ENCODE results near the gene ZNF593OS. TPM values are rescaled to one million over a fixed set of nuclear protein-coding genes. Genes with fewer than 3 reads are reported as not detected.

The ZNF593OS gene
- total and polyA plus RNA-seq, 2 experiments from 2014 or later, result 0.10 to 0.45 TPM

- no peaks in the 10 kb centered on the region for H3K9me3 ChIP-seq (ENCODE audit: low read depth)
- no peaks in the 10 kb centered on the region for H3K36me3 ChIP-seq (replicated peaks; ENCODE audit: insufficient read depth, low read depth)
- no peak overlapping the region for H3K4me3 ChIP-seq
- H3K27ac ChIP-seq, result no peak overlapping the region
- 54% methylated on average over 17 of the region's 19 CpGs for WGBS (ENCODE audit: low lambda C conversion rate, missing lambda C conversion rate)
- no peaks in the 10 kb centered on the region for H3K79me2 ChIP-seq
- DNase-seq (ENCODE audit: low spot score), result no peak
- TF ChIP-seq CTCF (IDR thresholded peaks at IDR 0.05; ENCODE audit: poor library complexity), result no peak
- no peak for TF ChIP-seq EZH2 (IDR thresholded peaks at IDR 0.05; ENCODE audit: borderline replicate concordance)
- no peak for TF ChIP-seq EZH2phosphoT487 (IDR thresholded peaks at IDR 0.05; ENCODE audit: low read depth, severe bottlenecking, unreplicated experiment)
- peak overlapping the region; percentile 78 for H2AFZ ChIP-seq
- peaks cover 11% of the 10 kb centered on the region for H3K27me3 ChIP-seq
- H4K20me1 ChIP-seq (ENCODE audit: insufficient read depth, poor library complexity, severe bottlenecking), result no peaks in the 10 kb centered on the region
- H3K4me1 ChIP-seq (ENCODE audit: insufficient read depth), result peaks cover 20% of the 10 kb centered on the region
- peak overlapping the region; percentile 93 for H3K4me2 ChIP-seq
- H3K9me2 ChIP-seq (replicated peaks; ENCODE audit: insufficient read depth), result no peaks in the 10 kb centered on the region
These were observed 6.5 kb downstream of the ZNF593OS start for GRCh38 chr1:26164861-26165842.

GRCh38 chr1:26164036-26164860, 7.4 kb downstream of the ZNF593OS start:
- Histone ChIP-seq H2AFZ (peak overlapping the region; percentile 78), H3K4me3 (peak overlapping the region; percentile 36)

GRCh38 chr1:26163684-26164035, 8.0 kb downstream of the ZNF593OS start:
- peaks cover 12% of the 10 kb centered on the region for H3K27me3 ChIP-seq
- WGBS (ENCODE audit: low lambda C conversion rate, missing lambda C conversion rate), result 91% methylated on average over 9 of the region's 9 CpGs
- H3K36me3 ChIP-seq (replicated peaks; ENCODE audit: insufficient read depth, low read depth), result no peaks in the 10 kb centered on the region
- H4K20me1 ChIP-seq (ENCODE audit: insufficient read depth, poor library complexity, severe bottlenecking), result no peaks in the 10 kb centered on the region
- TF ChIP-seq EZH2phosphoT487 (IDR thresholded peaks at IDR 0.05; ENCODE audit: low read depth, severe bottlenecking, unreplicated experiment) (no peak), CTCF (IDR thresholded peaks at IDR 0.05; ENCODE audit: poor library complexity) (no peak), EZH2 (IDR thresholded peaks at IDR 0.05; ENCODE audit: borderline replicate concordance) (no peak)
- no peaks in the 10 kb centered on the region for H3K9me2 ChIP-seq (replicated peaks; ENCODE audit: insufficient read depth)
- peak overlapping the region; percentile 93 for H3K4me2 ChIP-seq
- H3K4me1 ChIP-seq (ENCODE audit: insufficient read depth), result peaks cover 20% of the 10 kb centered on the region
- H3K9me3 ChIP-seq (ENCODE audit: low read depth), result no peaks in the 10 kb centered on the region
- DNase-seq (ENCODE audit: low spot score), result no peak
- no peak overlapping the region for H3K27ac ChIP-seq
- H3K4me3 ChIP-seq, result no peak overlapping the region
- H3K79me2 ChIP-seq, result no peaks in the 10 kb centered on the region
- H2AFZ ChIP-seq, result peak overlapping the region; percentile 78

More at GRCh38 chr1:26164036-26164860, 7.4 kb downstream of the ZNF593OS start:
- Histone ChIP-seq H3K79me2 (no peaks in the 10 kb centered on the region), H4K20me1 (ENCODE audit: insufficient read depth, poor library complexity, severe bottlenecking) (no peaks in the 10 kb centered on the region), H3K4me1 (ENCODE audit: insufficient read depth) (peaks cover 20% of the 10 kb centered on the region), H3K36me3 (replicated peaks; ENCODE audit: insufficient read depth, low read depth) (no peaks in the 10 kb centered on the region), H3K27me3 (peaks cover 12% of the 10 kb centered on the region), H3K4me2 (peak overlapping the region; percentile 93), H3K9me3 (ENCODE audit: low read depth) (no peaks in the 10 kb centered on the region), H3K27ac (no peak overlapping the region), H3K9me2 (replicated peaks; ENCODE audit: insufficient read depth) (no peaks in the 10 kb centered on the region)
- peak; percentile 79 for DNase-seq (ENCODE audit: low spot score)
- TF ChIP-seq CTCF (IDR thresholded peaks at IDR 0.05; ENCODE audit: poor library complexity) (peak; percentile 59), EZH2phosphoT487 (IDR thresholded peaks at IDR 0.05; ENCODE audit: low read depth, severe bottlenecking, unreplicated experiment) (no peak), EZH2 (IDR thresholded peaks at IDR 0.05; ENCODE audit: borderline replicate concordance) (no peak)
- 9% methylated on average over 59 of the region's 72 CpGs for WGBS (ENCODE audit: low lambda C conversion rate, missing lambda C conversion rate)
